ENCODE measurements around the gene TSSK3. TPM values are rescaled to one million over a fixed set of nuclear protein-coding genes. Genes with fewer than 3 reads are reported as not detected.
"Not testable (repeated sequence)": the region's sequence is repeated elsewhere in the genome, so short reads cannot be mapped to it uniquely, and the experiment has no call there.

The TSSK3 gene
- total RNA-seq, 2 donors from 2014 or later, result 0.63 to 0.70 TPM

DNA sequence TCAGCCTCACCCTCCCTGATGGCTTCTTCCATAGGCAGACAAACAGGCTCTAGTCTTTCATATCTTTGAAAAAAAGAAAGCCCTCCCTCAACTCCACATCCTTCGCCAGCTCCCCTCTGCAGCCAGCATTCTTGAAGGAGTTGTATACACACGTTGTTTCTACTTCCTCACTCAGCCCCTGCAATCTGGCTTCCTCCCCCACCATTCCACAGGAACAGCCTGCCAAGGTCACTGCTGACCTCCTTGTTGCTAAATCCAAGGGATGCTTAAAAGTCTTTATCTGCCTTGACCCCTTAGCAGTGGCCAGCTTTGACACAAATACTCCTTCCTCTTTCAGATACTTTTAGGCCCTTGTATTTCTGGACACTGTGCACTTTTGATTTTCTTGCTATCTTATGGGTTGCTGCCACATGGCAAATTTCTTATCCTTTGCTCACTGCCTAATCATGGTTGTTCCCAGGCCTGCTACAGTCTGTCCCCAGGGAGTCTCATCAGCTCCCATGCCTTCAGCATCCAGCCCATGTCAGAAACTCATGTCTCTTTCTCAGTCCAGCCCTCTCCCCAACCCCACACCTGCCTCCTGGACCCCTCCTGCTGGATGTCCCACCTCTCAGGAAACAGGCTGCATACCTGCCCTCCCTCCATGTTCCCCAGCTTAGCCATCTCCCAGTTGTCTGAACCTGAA lies 8.3 kb upstream of the TSSK3 start:
- peaks cover 0 to 54% of the 10 kb centered on the region in 2 donors for H3K4me1 ChIP-seq
- peak; percentile 83 for DNase-seq (ENCODE audit: low spot score)
- H3K9me3 ChIP-seq, result no peaks in the 10 kb centered on the region
- peak overlapping the region; percentile 96 to 97 for H3K27ac ChIP-seq
- TF ChIP-seq, protein P1, sequence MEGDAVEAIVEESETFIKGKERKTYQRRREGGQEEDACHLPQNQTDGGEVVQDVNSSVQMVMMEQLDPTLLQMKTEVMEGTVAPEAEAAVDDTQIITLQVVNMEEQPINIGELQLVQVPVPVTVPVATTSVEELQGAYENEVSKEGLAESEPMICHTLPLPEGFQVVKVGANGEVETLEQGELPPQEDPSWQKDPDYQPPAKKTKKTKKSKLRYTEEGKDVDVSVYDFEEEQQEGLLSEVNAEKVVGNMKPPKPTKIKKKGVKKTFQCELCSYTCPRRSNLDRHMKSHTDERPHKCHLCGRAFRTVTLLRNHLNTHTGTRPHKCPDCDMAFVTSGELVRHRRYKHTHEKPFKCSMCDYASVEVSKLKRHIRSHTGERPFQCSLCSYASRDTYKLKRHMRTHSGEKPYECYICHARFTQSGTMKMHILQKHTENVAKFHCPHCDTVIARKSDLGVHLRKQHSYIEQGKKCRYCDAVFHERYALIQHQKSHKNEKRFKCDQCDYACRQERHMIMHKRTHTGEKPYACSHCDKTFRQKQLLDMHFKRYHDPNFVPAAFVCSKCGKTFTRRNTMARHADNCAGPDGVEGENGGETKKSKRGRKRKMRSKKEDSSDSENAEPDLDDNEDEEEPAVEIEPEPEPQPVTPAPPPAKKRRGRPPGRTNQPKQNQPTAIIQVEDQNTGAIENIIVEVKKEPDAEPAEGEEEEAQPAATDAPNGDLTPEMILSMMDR (IDR thresholded peaks at IDR 0.05), result no peak
- no peaks in the 10 kb centered on the region for H3K27me3 ChIP-seq
- H3K4me3 ChIP-seq, result no peak overlapping the region
- no peaks in the 10 kb centered on the region for H3K36me3 ChIP-seq

DNA sequence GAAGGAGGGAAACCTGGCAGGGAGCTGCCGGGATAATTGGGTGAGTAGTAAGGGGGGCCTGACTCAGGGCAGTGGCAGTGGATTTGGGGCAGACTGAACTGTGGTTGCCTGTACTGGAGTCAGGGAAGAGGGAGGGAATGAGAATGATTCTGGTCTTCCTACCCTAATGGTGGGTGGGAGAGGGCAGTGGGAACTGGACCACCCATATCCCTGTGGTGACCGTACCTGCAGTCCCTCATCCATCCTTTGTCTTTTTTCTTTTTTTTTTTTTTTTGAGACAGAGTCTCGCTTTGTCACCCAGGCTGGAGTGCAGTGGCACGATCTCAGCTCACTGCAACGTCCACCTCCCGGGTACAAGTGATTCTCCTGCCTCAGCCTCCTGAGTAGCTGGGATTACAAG lies 6.6 kb upstream of the TSSK3 start:
- not testable (repeated sequence) for H3K9me3 ChIP-seq; H3K27me3 ChIP-seq; H3K36me3 ChIP-seq; DNase-seq (ENCODE audit: low spot score); H3K27ac ChIP-seq; H3K4me3 ChIP-seq
- peaks cover 0 to 38% of the 10 kb centered on the region in 2 donors for H3K4me1 ChIP-seq

DNA sequence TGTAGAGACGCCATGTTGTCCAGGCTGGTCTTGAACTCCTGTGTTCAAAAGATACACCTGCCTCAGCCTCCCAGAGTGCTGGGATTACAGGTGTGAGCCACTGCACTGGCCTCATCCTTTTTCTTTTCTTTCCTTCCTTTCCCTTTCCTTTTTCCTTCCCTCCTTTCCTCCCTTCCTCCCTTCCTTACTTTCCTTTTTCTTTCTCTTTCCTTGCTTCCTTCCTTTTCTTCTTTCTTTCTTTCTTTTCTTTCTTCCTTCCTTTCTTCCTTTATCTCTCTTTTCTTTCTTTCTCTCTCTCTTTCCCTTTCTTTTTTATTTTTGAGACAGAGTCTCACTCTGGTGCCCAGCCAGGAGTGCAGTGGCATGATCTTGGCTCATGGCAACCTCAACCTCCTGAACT lies 5.9 kb upstream of the TSSK3 start:
- no peak for DNase-seq (ENCODE audit: low spot score)

DNA sequence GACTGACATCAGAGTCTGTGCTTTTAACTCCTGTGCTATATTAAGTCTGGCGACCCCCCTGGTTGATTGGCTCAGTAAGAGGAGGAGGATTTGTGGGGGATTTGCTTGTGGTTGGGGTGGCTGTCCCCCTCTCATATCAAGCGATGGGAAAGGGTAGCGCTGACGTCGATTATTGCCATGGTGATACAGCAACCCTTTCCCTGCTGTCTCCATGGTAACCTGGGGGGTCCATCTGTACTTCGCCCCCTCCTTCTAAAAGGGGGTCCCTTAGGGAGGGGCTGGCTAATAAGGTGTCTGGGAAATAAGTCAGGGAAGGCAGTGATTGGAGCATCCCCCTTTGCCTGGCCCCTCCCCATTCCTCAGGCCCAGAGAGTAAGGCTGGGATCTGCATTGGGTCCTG lies 4.7 kb upstream of the TSSK3 start:
- Histone ChIP-seq H3K4me1 (peaks cover 0 to 40% of the 10 kb centered on the region in 2 donors), H3K27me3 (no peaks in the 10 kb centered on the region), H3K27ac (no peak overlapping the region), H3K9me3 (no peaks in the 10 kb centered on the region), H3K4me3 (no peak overlapping the region), H3K36me3 (no peaks in the 10 kb centered on the region)
- TF ChIP-seq, protein P1 (IDR thresholded peaks at IDR 0.05), result no peak
- DNase-seq (ENCODE audit: low spot score), result no peak

More for the DNA sequence above, 5.9 kb upstream of the TSSK3 start:
- H3K27ac ChIP-seq, result no peak overlapping the region
- peaks cover 0 to 38% of the 10 kb centered on the region in 2 donors for H3K4me1 ChIP-seq
- H3K4me3 ChIP-seq, result no peak overlapping the region
- TF ChIP-seq, protein P1 (IDR thresholded peaks at IDR 0.05), result no peak
- no peaks in the 10 kb centered on the region for H3K9me3 ChIP-seq
- no peaks in the 10 kb centered on the region for H3K36me3 ChIP-seq
- H3K27me3 ChIP-seq, result no peaks in the 10 kb centered on the region

DNA sequence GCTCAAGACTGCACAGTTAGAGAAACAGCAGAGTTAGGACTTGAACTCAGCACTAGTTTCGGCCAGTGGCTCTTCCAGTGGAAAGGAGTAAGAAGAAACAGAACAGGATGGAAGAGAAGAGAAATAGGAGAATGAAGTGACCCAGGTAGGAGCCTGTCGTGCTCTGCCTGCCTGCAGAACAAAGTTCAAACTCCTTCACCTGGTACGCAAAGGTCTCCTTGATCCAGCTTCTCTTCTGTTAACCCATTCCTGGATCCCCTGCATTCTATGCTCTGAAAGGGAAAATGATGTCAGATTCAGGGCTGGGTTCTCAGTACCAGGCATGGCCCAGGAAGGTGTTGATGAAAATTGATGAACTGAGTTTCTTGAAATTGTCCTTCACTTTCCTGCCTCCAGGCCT lies 3.9 kb upstream of the TSSK3 start:
- H3K36me3 ChIP-seq, result peaks cover 2% of the 10 kb centered on the region
- DNase-seq (ENCODE audit: low spot score), result no peak
- TF ChIP-seq, protein P1 (IDR thresholded peaks at IDR 0.05), result no peak
- H3K4me3 ChIP-seq, result no peak overlapping the region
- no peaks in the 10 kb centered on the region for H3K9me3 ChIP-seq
- H3K4me1 ChIP-seq, result peaks cover 0 to 37% of the 10 kb centered on the region in 2 donors
- H3K27me3 ChIP-seq, result no peaks in the 10 kb centered on the region
- H3K27ac ChIP-seq, result no peak overlapping the region

DNA sequence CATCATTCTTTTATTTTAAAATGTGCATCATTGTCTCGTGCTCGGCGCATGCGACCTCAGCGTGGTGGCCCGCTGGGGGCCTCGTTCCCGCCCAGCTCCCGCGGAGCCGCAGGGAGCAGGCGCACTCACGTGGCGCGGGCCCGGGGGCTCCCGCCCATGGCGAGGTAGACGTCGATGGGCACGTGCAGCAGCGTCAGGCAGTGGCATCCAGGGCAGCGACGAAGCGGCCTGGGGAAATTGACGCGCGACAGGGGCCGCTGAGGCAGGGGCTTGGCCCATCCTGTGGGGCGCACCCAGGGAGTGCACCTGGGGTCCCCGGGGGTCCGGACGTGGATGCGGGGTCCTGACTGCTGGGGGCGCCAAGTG lies 1.0 kb upstream of the TSSK3 start:
- H3K4me1 ChIP-seq, result peaks cover 0 to 20% of the 10 kb centered on the region in 2 donors
- H3K4me3 ChIP-seq, result peak overlapping the region; percentile 24 to 44
- TF ChIP-seq, protein P1 (IDR thresholded peaks at IDR 0.05), result no peak
- no peaks in the 10 kb centered on the region for H3K27me3 ChIP-seq
- no peaks in the 10 kb centered on the region for H3K9me3 ChIP-seq
- peaks cover 15% of the 10 kb centered on the region for H3K36me3 ChIP-seq
- H3K27ac ChIP-seq, result peak overlapping the region in 1 of 2 donors; percentile 39
- no peak for DNase-seq (ENCODE audit: low spot score)
